AG09319 (cell line): ENCODE data around the gene INHBC.
A peak's percentile ranks its signal among the peaks of the same experiment; 100 is the strongest.

Experiments used
- DNase-seq: peaks from one replicate; pipeline ENCODE4 v3.0.0-alpha.2; 2010; ENCODE audit warnings: low read depth; ENCODE audit errors: extremely low read depth
- TF ChIP-seq, protein P1 (sequence below): IDR thresholded peaks from 2 replicates; pipeline ENCODE4 v1.5.1; 2011; ENCODE audit warnings: low read depth, mild to moderate bottlenecking, inconsistent platforms, low read length, moderate library complexity

INHBC gene

DNA sequence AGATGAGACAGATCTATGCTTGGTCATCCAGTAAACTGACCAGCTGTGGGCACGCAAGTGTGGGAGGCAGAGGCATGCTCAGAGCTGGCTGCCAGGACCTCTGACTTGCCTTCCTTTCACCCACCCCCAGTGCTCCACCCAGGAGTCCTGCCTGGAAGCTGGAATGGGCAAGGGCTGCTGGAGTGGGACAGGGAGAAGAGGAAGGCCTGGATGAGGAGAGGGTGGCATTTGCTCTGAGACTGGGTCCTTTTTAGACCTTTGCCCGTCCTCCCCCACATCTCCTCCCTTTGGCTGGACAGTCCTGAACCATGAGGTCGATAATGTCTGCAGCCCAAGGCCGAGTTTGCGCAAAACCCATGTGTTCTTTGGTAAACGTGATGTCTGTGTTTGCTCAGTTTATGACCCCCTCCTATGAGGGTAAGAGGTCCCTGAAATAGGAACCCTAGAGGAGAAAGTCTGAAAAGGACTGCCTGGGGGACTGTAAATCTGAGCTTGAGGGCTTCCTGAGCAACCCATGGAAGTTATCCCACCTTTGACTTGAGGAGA, 16.7 kb downstream of the INHBC start:
- DNase-seq: no peak
- TF ChIP-seq, protein P1, sequence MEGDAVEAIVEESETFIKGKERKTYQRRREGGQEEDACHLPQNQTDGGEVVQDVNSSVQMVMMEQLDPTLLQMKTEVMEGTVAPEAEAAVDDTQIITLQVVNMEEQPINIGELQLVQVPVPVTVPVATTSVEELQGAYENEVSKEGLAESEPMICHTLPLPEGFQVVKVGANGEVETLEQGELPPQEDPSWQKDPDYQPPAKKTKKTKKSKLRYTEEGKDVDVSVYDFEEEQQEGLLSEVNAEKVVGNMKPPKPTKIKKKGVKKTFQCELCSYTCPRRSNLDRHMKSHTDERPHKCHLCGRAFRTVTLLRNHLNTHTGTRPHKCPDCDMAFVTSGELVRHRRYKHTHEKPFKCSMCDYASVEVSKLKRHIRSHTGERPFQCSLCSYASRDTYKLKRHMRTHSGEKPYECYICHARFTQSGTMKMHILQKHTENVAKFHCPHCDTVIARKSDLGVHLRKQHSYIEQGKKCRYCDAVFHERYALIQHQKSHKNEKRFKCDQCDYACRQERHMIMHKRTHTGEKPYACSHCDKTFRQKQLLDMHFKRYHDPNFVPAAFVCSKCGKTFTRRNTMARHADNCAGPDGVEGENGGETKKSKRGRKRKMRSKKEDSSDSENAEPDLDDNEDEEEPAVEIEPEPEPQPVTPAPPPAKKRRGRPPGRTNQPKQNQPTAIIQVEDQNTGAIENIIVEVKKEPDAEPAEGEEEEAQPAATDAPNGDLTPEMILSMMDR: no peak

DNA sequence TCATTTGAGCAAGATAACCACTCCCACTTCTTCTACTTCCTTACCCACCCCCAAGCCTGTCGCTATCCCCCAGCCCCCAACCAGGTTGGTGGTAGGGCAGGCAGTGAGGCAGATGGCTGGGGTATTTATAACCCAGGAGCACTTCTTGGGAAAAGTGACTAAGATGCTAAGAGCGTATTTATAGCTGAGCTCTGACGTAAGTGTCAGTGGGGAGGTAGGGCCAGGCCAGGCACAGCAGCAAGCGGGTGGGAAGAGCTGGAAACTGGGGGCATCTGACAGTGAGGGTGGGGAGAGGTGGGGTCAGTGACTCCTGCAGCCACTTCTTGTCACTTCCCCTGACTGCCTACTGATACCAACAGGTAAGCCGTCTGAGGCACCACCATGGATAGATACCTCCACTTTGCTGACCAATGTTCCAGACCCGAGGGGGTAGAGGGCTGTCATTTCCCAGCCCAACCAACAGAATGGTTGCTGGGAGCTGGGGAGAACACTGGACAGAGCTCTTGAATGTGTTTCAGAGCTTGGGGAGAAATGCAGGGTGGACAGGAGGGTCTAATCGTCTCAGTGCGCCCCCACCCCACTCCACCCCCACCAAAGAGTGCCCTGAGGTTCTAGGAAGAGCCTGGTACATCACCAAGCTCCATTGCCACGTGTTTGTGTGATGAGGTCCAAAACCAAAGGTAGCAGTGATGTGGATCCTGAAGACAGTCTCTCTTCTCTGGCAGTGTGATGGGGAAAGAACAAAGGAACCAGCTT, 17.8 kb downstream of the INHBC start:
- TF ChIP-seq, protein P1: no peak
- DNase-seq: peak; percentile 22

DNA sequence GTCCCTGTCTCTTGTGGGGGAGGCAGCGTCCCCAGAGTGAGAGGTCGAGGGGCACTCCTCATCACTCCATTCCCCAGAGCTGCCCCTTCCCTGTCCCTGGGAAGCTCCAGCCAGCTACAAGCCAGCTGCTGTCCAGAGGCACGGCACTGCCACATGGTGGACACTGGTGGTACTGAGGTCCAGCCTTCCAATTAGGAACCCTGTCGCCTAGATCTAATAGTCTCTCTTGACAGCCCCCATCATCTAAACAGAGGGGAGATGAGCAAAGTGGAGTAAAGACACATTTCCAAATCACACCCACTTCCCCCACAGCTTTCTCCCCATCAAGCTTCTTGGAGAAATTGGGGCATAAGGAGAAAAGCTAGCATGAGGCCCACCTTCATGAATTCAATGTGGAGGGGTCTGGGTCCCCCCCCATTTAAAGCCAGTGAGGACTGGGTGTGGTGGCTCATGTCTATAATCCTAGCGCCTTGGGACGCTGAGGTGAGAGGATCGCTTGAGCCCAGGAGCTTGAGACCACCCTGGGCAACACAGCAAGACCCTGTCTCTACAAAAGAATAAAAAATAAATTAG, 18.4 kb downstream of the INHBC start:
- DNase-seq: peak; percentile 38
- TF ChIP-seq, protein P1: peak; percentile 94

DNA sequence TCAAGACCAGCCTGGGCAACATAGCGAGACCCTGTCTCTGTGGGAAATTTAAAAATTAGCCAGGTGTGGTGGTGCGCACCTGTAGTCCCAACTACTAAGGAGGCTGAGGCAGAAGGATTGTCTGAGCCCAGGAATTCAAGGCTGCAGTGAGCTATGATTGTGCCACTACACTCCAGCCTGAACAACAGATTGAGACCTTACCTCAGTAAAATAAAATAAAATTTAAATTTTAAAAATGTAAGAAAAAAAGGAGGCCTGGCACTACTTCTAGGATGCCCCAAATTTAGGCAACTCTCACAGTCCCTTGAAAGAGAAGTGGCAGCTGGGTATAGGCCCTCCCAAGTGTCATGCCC, 19.6 kb downstream of the INHBC start:
- TF ChIP-seq, protein P1: no peak
- no peak for DNase-seq

DNA sequence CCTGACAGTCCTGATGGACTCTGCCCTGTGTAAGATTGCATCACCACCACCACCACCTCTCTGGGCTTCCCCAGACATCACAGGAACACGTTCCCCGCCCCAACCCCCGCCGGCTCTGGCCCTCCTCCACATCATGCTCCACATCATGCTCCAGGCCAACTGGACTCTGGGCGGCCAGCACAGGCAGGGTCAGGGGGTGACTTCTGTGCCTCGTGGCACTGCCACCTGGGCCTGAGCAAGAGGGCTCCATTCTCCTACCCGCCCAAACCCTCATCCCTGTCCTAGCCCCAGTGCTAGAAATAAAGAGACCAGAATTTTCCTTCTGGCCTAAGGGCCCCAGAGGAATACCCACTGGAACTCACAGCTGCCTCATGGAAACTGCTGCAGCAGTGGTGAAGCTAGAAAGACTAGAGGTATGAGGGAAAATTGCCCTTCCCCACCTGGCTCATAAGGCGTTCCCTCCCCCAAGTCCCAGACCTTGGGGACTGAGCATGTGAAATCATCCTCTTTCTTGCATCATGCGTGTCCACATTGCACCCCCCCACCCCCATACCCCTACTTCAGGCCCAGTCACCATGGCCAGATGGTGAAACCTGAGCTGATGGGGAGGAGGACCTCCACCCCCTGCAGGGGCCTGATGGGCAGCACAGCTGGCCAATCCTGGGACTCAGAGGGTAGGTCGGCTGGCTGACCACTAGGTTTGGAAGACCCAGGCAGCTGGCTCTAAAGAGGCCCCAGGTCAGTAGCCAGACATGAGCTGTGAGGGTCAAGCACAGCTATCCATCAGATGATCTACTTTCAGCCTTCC, 20.2 kb downstream of the INHBC start, which contains the start of gene INHBE:
INHBE (plus strand) TSS at position 742 of the 808 bp plus-strand sequence. CDS start 230 bp downstream, outside the sequence.
- TF ChIP-seq, protein P1: no peak
- peak; percentile 89 for DNase-seq

DNA sequence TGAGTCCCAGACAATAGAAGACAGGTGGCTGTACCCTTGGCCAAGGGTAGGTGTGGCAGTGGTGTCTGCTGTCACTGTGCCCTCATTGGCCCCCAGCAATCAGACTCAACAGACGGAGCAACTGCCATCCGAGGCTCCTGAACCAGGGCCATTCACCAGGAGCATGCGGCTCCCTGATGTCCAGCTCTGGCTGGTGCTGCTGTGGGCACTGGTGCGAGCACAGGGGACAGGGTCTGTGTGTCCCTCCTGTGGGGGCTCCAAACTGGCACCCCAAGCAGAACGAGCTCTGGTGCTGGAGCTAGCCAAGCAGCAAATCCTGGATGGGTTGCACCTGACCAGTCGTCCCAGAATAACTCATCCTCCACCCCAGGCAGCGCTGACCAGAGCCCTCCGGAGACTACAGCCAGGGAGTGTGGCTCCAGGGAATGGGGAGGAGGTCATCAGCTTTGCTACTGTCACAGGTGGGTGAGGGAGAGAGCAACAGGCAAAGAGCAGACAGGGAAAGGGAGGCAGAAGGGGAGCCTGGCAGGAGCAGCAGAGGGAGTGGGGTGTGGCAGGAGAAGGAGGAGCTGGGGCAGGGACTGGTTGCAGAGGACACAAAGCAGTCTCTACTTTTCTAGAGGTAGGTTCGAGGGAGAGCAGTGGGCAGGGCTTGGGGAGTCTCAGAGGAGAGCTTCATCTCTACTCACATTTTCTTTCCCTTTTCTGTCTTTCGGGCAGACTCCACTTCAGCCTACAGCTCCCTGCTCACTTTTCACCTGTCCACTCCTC, 21.0 kb downstream of the INHBC start:
- no peak for DNase-seq
- TF ChIP-seq, protein P1: no peak
